ENCODE results near the gene KCTD8. TPM values are rescaled to one million over a fixed set of nuclear protein-coding genes. Genes with fewer than 3 reads are reported as not detected.

Gene KCTD8
- total RNA-seq, 1 donor from 2014 or later = 0.67 TPM

GRCh38 chr4:44434247-44434646, 14.4 kb downstream of the KCTD8 start:
- H3K36me3 ChIP-seq = no peaks in the 10 kb centered on the region
- intact Hi-C loops (cut with DNase I) = no loop called here
- no peak for ATAC-seq
- H3K4me1 ChIP-seq = no peaks in the 10 kb centered on the region
- DNase-seq = no peak
- no peak for TF ChIP-seq CTCF (IDR thresholded peaks at IDR 0.05)
- no peaks in the 10 kb centered on the region for H3K27me3 ChIP-seq
- no peaks in the 10 kb centered on the region for H3K9me3 ChIP-seq
- H3K27ac ChIP-seq = no peak overlapping the region
- H3K4me3 ChIP-seq = no peak overlapping the region

GRCh38 chr4:44425614-44426208, 22.9 kb downstream of the KCTD8 start:
- H3K9me3 ChIP-seq = no peaks in the 10 kb centered on the region
- no peak for ATAC-seq
- no peak for TF ChIP-seq CTCF (IDR thresholded peaks at IDR 0.05)
- intact Hi-C loops (cut with DNase I) = no loop called here
- H3K27ac ChIP-seq = no peak overlapping the region
- H3K36me3 ChIP-seq = no peaks in the 10 kb centered on the region
- H3K4me1 ChIP-seq = no peaks in the 10 kb centered on the region
- no peak for DNase-seq
- no peak overlapping the region for H3K4me3 ChIP-seq
- H3K27me3 ChIP-seq = no peaks in the 10 kb centered on the region

- Histone ChIP-seq H3K27me3 (no peaks in the 10 kb centered on the region), H3K27ac (no peak overlapping the region), H3K4me3 (no peak overlapping the region), H3K9me3 (no peaks in the 10 kb centered on the region), H3K4me1 (no peaks in the 10 kb centered on the region), H3K36me3 (no peaks in the 10 kb centered on the region)
- ATAC-seq (no peak), DNase-seq (no peak)
- TF ChIP-seq CTCF (IDR thresholded peaks at IDR 0.05) = no peak
- intact Hi-C loops (cut with DNase I) = no loop called here
These were observed 25.7 kb downstream of the KCTD8 start for GRCh38 chr4:44422912-44423311.

DNA sequence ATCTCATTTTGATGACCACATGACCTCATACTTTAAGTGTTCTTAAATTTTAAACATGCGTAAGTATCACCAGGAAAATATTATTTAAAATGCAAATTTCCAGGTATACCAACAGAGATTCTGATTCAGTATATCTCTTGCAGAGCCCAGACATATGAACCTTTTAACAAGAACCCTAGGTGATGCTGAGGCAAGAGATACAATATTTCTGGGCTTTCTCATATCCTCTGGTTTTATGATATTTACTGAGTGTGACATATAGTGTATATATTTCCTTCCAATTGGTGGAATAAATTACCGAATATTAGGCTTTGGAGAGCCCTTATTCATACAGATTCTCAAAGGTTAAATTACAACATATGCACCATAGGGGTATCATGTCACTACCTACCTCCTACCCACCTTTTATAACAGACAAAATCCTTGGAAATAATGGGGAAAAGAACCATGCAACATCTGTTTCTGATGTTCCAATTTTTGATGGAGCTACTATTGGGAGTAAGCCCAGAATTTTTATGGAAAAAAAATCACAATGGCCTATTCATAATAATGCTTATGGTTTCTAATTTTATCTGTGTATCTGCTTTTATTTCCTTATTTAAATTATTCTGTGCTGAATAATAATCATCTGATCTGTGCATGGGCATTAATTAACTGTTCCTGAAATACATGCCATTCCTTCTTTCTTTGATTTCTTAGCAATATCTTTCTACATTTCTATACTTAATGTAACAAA, 27.1 kb downstream of the KCTD8 start:
- no peak for TF ChIP-seq CTCF (IDR thresholded peaks at IDR 0.05)
- no peaks in the 10 kb centered on the region for H3K4me1 ChIP-seq
- no peak overlapping the region for H3K4me3 ChIP-seq
- H3K27ac ChIP-seq = no peak overlapping the region
- DNase-seq = no peak
- H3K36me3 ChIP-seq = no peaks in the 10 kb centered on the region
- H3K9me3 ChIP-seq = no peaks in the 10 kb centered on the region
- intact Hi-C loops (cut with DNase I) = no loop called here
- ATAC-seq = no peak
- H3K27me3 ChIP-seq = no peaks in the 10 kb centered on the region

- no peak for ATAC-seq
- no peaks in the 10 kb centered on the region for H3K27me3 ChIP-seq
- intact Hi-C loops (cut with DNase I) = no loop called here
- H3K9me3 ChIP-seq = no peaks in the 10 kb centered on the region
- no peaks in the 10 kb centered on the region for H3K4me1 ChIP-seq
- DNase-seq = no peak
- no peaks in the 10 kb centered on the region for H3K36me3 ChIP-seq
- no peak overlapping the region for H3K27ac ChIP-seq
- no peak for TF ChIP-seq CTCF (IDR thresholded peaks at IDR 0.05)
- no peak overlapping the region for H3K4me3 ChIP-seq
These were observed 33.4 kb downstream of the KCTD8 start for GRCh38 chr4:44415251-44415650.
